HG03354 (cell line): ENCODE data around the gene PRDX1.
"Not testable (repeated sequence)": the region's sequence is repeated elsewhere in the genome, so short reads cannot be mapped to it uniquely, and the experiment has no call there.

Source experiments
- ATAC-seq: cut with Tn5 transposase; IDR thresholded peaks from one replicate; pipeline ENCODE4 v1.9.1; 2021; ENCODE audit warnings: mild to moderate bottlenecking; ENCODE audit not compliant: unreplicated experiment, poor library complexity, severe bottlenecking

The PRDX1 gene

GRCh38 chr1:45508295-45509151, 13.2 kb downstream of the PRDX1 start:
- ATAC-seq, result no peak

- no peak for ATAC-seq
These were observed 13.8 kb downstream of the PRDX1 start for GRCh38 chr1:45507893-45508292.

- ATAC-seq, result no peak
These were observed 14.5 kb downstream of the PRDX1 start for GRCh38 chr1:45507195-45507594.

GRCh38 chr1:45503462-45504360, 18.0 kb downstream of the PRDX1 start:
- ATAC-seq, result no peak

- ATAC-seq, result no peak
These were observed 20.2 kb downstream of the PRDX1 start for GRCh38 chr1:45501505-45501859.

- peak; percentile 7 for ATAC-seq
These were observed 22.3 kb downstream of the PRDX1 start for GRCh38 chr1:45499415-45499769.

- ATAC-seq, result no peak
These were observed 23.4 kb downstream of the PRDX1 start for GRCh38 chr1:45498279-45498678.

GRCh38 chr1:45493116-45493697, 28.5 kb downstream of the PRDX1 start:
- no peak for ATAC-seq

- no peak for ATAC-seq
These were observed 29.0 kb downstream of the PRDX1 start for GRCh38 chr1:45492691-45493090.

GRCh38 chr1:45491487-45492260, 30.0 kb downstream of the PRDX1 start:
- ATAC-seq, result no peak

- peak; percentile 90 for ATAC-seq
These were observed 30.8 kb downstream of the PRDX1 start, which contains the start of gene TESK2 for GRCh38 chr1:45490626-45491486. TSS of gene TESK2 (minus strand) at chr1:45491163. CDS start at chr1:45457785, 33,378 bp downstream.

GRCh38 chr1:45490121-45490625, 31.5 kb downstream of the PRDX1 start:
- ATAC-seq, result no peak

- not testable (repeated sequence) for ATAC-seq
These were observed 32.3 kb downstream of the PRDX1 start for GRCh38 chr1:45489379-45489778.

- no peak for ATAC-seq
These were observed 32.9 kb downstream of the PRDX1 start for GRCh38 chr1:45488666-45489377.

- ATAC-seq, result no peak
These were observed 35.7 kb downstream of the PRDX1 start for GRCh38 chr1:45485949-45486348.

GRCh38 chr1:45479039-45479748, 42.5 kb downstream of the PRDX1 start:
- ATAC-seq, result no peak

GRCh38 chr1:45478121-45478814, 43.4 kb downstream of the PRDX1 start:
- no peak for ATAC-seq
